HepG2 (cell line): ENCODE data around the gene ZDHHC14.

Experiments
- RAD21 ChIP-seq: fragments of 450-650 bp; formaldehyde crosslinking; IDR thresholded peaks from 2 replicates; pipeline ENCODE4 v1.5.0; 2020; ENCODE audit warnings: mild to moderate bottlenecking
- SMAD1 ChIP-seq: sonication (generic); formaldehyde crosslinking; IDR thresholded peaks from 2 replicates; pipeline ENCODE4 v1.4.0; 2020; ENCODE audit warnings: missing genetic modification reagents, low read depth, mild to moderate bottlenecking, borderline replicate concordance
- WIZ ChIP-seq: sonication (generic); formaldehyde crosslinking; IDR thresholded peaks from 2 replicates; pipeline ENCODE4 v1.5.1; 2020; ENCODE audit warnings: mild to moderate bottlenecking, missing genetic modification reagents
- ZNF530 ChIP-seq: sonication (generic); formaldehyde crosslinking; IDR thresholded peaks from 2 replicates; pipeline ENCODE4 v1.5.0; 2020; ENCODE audit warnings: low read depth, mild to moderate bottlenecking, missing genetic modification reagents
- TF ChIP-seq, protein P1 (sequence below): sonication (generic); formaldehyde crosslinking; IDR thresholded peaks from 2 replicates; pipeline ENCODE4 v1.5.0; 2020; ENCODE audit warnings: mild to moderate bottlenecking, missing genetic modification reagents, moderate library complexity
- TF ChIP-seq, protein P2 (sequence below): sonication (generic); formaldehyde crosslinking; IDR thresholded peaks from 2 replicates; pipeline ENCODE4 v1.4.0; 2020; ENCODE audit warnings: missing genetic modification reagents

DNA sequence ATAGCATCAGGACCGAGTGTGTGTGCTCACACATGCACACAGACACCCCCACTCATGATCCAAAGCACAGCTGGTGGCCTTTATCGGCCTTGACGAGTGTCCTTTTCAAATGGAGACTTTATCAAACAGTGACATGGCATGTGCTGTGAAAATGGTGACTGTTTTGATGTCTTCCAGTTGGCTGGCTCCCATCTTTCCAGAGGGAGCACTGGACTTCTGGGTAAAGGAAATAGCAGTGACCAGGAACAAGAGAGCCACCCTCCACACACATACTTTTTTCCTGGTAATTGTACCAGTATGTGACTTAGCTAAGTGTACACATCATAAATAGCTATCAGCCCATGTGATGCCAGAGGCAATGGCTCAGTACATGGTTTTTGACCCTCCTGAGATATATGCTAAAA, 52.7 kb downstream of the ZDHHC14 start:
- TF ChIP-seq SMAD1 (no peak), ZNF530 (CRISPR knock-in tag) (no peak), RAD21 (CRISPR knock-in tag) (no peak), WIZ (CRISPR knock-in tag) (no peak)
- TF ChIP-seq, protein P1, sequence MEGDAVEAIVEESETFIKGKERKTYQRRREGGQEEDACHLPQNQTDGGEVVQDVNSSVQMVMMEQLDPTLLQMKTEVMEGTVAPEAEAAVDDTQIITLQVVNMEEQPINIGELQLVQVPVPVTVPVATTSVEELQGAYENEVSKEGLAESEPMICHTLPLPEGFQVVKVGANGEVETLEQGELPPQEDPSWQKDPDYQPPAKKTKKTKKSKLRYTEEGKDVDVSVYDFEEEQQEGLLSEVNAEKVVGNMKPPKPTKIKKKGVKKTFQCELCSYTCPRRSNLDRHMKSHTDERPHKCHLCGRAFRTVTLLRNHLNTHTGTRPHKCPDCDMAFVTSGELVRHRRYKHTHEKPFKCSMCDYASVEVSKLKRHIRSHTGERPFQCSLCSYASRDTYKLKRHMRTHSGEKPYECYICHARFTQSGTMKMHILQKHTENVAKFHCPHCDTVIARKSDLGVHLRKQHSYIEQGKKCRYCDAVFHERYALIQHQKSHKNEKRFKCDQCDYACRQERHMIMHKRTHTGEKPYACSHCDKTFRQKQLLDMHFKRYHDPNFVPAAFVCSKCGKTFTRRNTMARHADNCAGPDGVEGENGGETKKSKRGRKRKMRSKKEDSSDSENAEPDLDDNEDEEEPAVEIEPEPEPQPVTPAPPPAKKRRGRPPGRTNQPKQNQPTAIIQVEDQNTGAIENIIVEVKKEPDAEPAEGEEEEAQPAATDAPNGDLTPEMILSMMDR (CRISPR knock-in tag), result no peak
- TF ChIP-seq, protein P2, sequence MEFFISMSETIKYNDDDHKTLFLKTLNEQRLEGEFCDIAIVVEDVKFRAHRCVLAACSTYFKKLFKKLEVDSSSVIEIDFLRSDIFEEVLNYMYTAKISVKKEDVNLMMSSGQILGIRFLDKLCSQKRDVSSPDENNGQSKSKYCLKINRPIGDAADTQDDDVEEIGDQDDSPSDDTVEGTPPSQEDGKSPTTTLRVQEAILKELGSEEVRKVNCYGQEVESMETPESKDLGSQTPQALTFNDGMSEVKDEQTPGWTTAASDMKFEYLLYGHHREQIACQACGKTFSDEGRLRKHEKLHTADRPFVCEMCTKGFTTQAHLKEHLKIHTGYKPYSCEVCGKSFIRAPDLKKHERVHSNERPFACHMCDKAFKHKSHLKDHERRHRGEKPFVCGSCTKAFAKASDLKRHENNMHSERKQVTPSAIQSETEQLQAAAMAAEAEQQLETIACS (CRISPR knock-in tag), result no peak
